ENCODE results near the gene PACSIN1.

PACSIN1 gene

GRCh38 chr6:34510299-34510698, 44.4 kb downstream of the PACSIN1 start:
- no peak for DNase-seq (ENCODE audit: extremely low read depth, low read depth)
- no peak for TF ChIP-seq CTCF (IDR thresholded peaks at IDR 0.05; ENCODE audit: low read depth, low read length)

GRCh38 chr6:34511214-34511914, 45.5 kb downstream of the PACSIN1 start:
- TF ChIP-seq CTCF (IDR thresholded peaks at IDR 0.05; ENCODE audit: low read depth, low read length), result no peak
- DNase-seq (ENCODE audit: extremely low read depth, low read depth), result no peak

GRCh38 chr6:34511915-34512737, 46.2 kb downstream of the PACSIN1 start:
- no peak for DNase-seq (ENCODE audit: extremely low read depth, low read depth)
- no peak for TF ChIP-seq CTCF (IDR thresholded peaks at IDR 0.05; ENCODE audit: low read depth, low read length)

GRCh38 chr6:34512738-34513115, 46.9 kb downstream of the PACSIN1 start:
- no peak for TF ChIP-seq CTCF (IDR thresholded peaks at IDR 0.05; ENCODE audit: low read depth, low read length)
- DNase-seq (ENCODE audit: extremely low read depth, low read depth), result no peak

GRCh38 chr6:34513646-34514045, 47.8 kb downstream of the PACSIN1 start:
- TF ChIP-seq CTCF (IDR thresholded peaks at IDR 0.05; ENCODE audit: low read depth, low read length), result no peak
- no peak for DNase-seq (ENCODE audit: extremely low read depth, low read depth)

GRCh38 chr6:34514112-34514511, 48.2 kb downstream of the PACSIN1 start:
- no peak for TF ChIP-seq CTCF (IDR thresholded peaks at IDR 0.05; ENCODE audit: low read depth, low read length)
- DNase-seq (ENCODE audit: extremely low read depth, low read depth), result no peak

All from AG09319 (cell line).